Hematopoietic multipotent progenitor cell (in vitro differentiated cells): ENCODE results near the gene SLC9C2. TPM values are rescaled to one million over a fixed set of nuclear protein-coding genes. Genes with fewer than 3 reads are reported as not detected.
"Not testable (repeated sequence)": the region's sequence is repeated elsewhere in the genome, so short reads cannot be mapped to it uniquely, and the experiment has no call there.

ENCODE experiments used
- DNase-seq, 3 donors: peaks; one replicate each; pipeline ENCODE4 v3.0.0-alpha.2; 2011 to 2015; ENCODE audit warnings: low read depth in 2 of 3, low spot score in 2 of 3
- total RNA-seq: library from RNA; depleted of rRNA; stranded (reverse); fragments of >200 nt; gene quantifications from one replicate; pipeline ENCODE4 v1.2.3, GENCODE V29; 2012

SLC9C2 gene
- total RNA-seq, 1 donor = not detected

GRCh38 chr1:173488001-173488400 is 114.9 kb downstream of the SLC9C2 start:
- DNase-seq = no peak

GRCh38 chr1:173485401-173485800 is 117.5 kb downstream of the SLC9C2 start:
- no peak for DNase-seq

GRCh38 chr1:173484276-173484675 is 118.6 kb downstream of the SLC9C2 start:
- DNase-seq = no peak

- DNase-seq = no peak
Observed at GRCh38 chr1:173482683-173483082, 120.2 kb downstream of the SLC9C2 start.

GRCh38 chr1:173481195-173481772 is 121.6 kb downstream of the SLC9C2 start:
- no peak for DNase-seq

- no peak for DNase-seq
Observed at GRCh38 chr1:173479649-173480048, 123.2 kb downstream of the SLC9C2 start.

- peak in 1 of 3 donors; percentile 9 for DNase-seq
Observed at GRCh38 chr1:173478094-173478674, 124.7 kb downstream of the SLC9C2 start.

GRCh38 chr1:173477286-173478093 is 125.4 kb downstream of the SLC9C2 start, which contains the start of gene PRDX6:
TSS of gene PRDX6 (plus strand) at chr1:173477335. CDS start at chr1:173477398, 63 bp downstream.
- peak; percentile 7 to 91 (median 86) for DNase-seq

- peak; percentile 72 to 91 (median 90) for DNase-seq
Observed at GRCh38 chr1:173476665-173477285, 126.1 kb downstream of the SLC9C2 start.

- no peak for DNase-seq
Observed at GRCh38 chr1:173476197-173476664, 126.6 kb downstream of the SLC9C2 start.

GRCh38 chr1:173475564-173476196 is 127.2 kb downstream of the SLC9C2 start:
- DNase-seq = no peak

- not testable (repeated sequence) for DNase-seq
Observed at GRCh38 chr1:173474780-173475421, 128.0 kb downstream of the SLC9C2 start.

GRCh38 chr1:173474097-173474779 is 128.6 kb downstream of the SLC9C2 start:
- no peak for DNase-seq

- no peak for DNase-seq
Observed at GRCh38 chr1:173473599-173474011, 129.3 kb downstream of the SLC9C2 start.

- DNase-seq = no peak
Observed at GRCh38 chr1:173470608-173471007, 132.3 kb downstream of the SLC9C2 start.

GRCh38 chr1:173469656-173470055 is 133.2 kb downstream of the SLC9C2 start:
- no peak for DNase-seq

- no peak for DNase-seq
Observed at GRCh38 chr1:173467426-173467825, 135.4 kb downstream of the SLC9C2 start.

- not testable (repeated sequence) for DNase-seq
Observed at GRCh38 chr1:173464185-173464584, 138.7 kb downstream of the SLC9C2 start.

- not testable (repeated sequence) for DNase-seq
Observed at GRCh38 chr1:173462666-173463065, 140.2 kb downstream of the SLC9C2 start.

GRCh38 chr1:173459885-173460284 is 143.0 kb downstream of the SLC9C2 start:
- no peak for DNase-seq
